Right lobe of liver (tissue), 6 donors: ENCODE data around the gene PINK1. TPM values are rescaled to one million over a fixed set of nuclear protein-coding genes. Genes with fewer than 3 reads are reported as not detected.
A peak's percentile ranks its signal among the peaks of the same experiment; 100 is the strongest.
"Not testable (repeated sequence)": the region's sequence is repeated elsewhere in the genome, so short reads cannot be mapped to it uniquely, and the experiment has no call there.

Experiments
- ATAC-seq, 4 donors: fragments of 200-7000 bp; cut with Tn5 transposase; one replicate each; pipeline ENCODE4 v1.9.1; 2020; ENCODE audit warnings: mild to moderate bottlenecking in 4 of 4, moderate library complexity in 4 of 4
- DNase-seq, 3 donors: peaks; one replicate each; pipeline ENCODE4 v3.0.0-alpha.2; 2020
- H3K27ac ChIP-seq, 3 donors: fragments of 200-600 bp; one replicate each; pipeline ENCODE4 v1.8.0; 2022
- H3K27me3 ChIP-seq, 2 donors: fragments of 200-600 bp; one replicate each; pipeline ENCODE4 v1.8.0; 2022
- H3K36me3 ChIP-seq, 4 donors: fragments of 200-600 bp; sonication (generic) in 1 of 4; one replicate each; pipeline versions ENCODE4 v1.5.1 to v1.8.0; 2017 to 2022; ENCODE audit warnings: control low read depth in 1 of 4
- H3K4me1 ChIP-seq, 4 donors: fragments of 200-600 bp; sonication (generic) in 1 of 4; one replicate each; pipeline versions ENCODE4 v1.5.1 to v1.8.0; 2017 to 2022; ENCODE audit warnings: control low read depth in 1 of 4
- H3K4me3 ChIP-seq, 3 donors: fragments of 200-600 bp; one replicate each; pipeline ENCODE4 v1.8.0; 2022
- H3K9me3 ChIP-seq, 4 donors: fragments of 200-600 bp; sonication (generic) in 1 of 4; one replicate each; pipeline versions ENCODE4 v1.5.1 to v1.8.0; 2017 to 2022; ENCODE audit warnings: control low read depth in 1 of 4
- CTCF ChIP-seq, 4 donors: fragments of 200-600 bp in 3 of 4; fragments of 450-650 bp in 1 of 4; IDR thresholded peaks; one replicate each; pipeline versions ENCODE4 v1.5.1 to v1.8.0; 2016 to 2022; ENCODE audit warnings: antibody characterized with exemption in 4 of 4, mild to moderate bottlenecking in 2 of 4
- POLR2A ChIP-seq: fragments of 450-650 bp; IDR thresholded peaks from one replicate; pipeline ENCODE4 v1.6.1; 2017; ENCODE audit warnings: antibody characterized with exemption, mild to moderate bottlenecking
- WGBS: methylation state at CpG from one replicate; pipeline ENCODE4 v1.1.6; 2018; ENCODE audit warnings: low coverage, low lambda C conversion rate; ENCODE audit not compliant: insufficient coverage; ENCODE audit errors: missing lambda C conversion rate; 5-methylcytosine and 5-hydroxymethylcytosine counted together
- intact Hi-C, 2 donors: fragments of 100-400 bp; cut with DNase I; formaldehyde crosslinking; loops; one replicate each; pipeline versions ENCODE4 v1.11.2 to v1.14.1; 2022
- total RNA-seq, 6 experiments: library from RNA; depleted of rRNA in 2 of 6; stranded (reverse); fragments of >200 nt in 2 of 6; fragmentation: NEBNext Ultra II Directional in 3 of 6; extraction: Animal tissue kit (Norgen Biotek cat#: 25700) in 3 of 6; gene quantifications; one replicate each; pipeline versions ENCODE4 v1.1.0 to v1.2.4, GENCODE V29; 2016 to 2023
- donor health status: DM: no; HTN: yes; CAD: no.
- donor health status: DM: no; HTN: no; CAD: no.
- donor health status: DM: no; HTN: no; CAD: no.
- donor health status: DM: no; HTN: yes; CAD: no.
- donor health status: DM: no; HTN: yes; CAD: no.

The PINK1 gene
- total RNA-seq, 6 experiments from 2014 or later = 67.3 to 94.1 (median 83.0) TPM

GRCh38 chr1:20672265-20672632 is 39.0 kb downstream of the PINK1 start:
- Histone ChIP-seq H3K36me3 (no peaks in the 10 kb centered on the region), H3K27me3 (no peaks in the 10 kb centered on the region), H3K27ac (no peak overlapping the region), H3K4me3 (no peak overlapping the region), H3K4me1 (no peaks in the 10 kb centered on the region), H3K9me3 (no peaks in the 10 kb centered on the region)
- no peak for TF ChIP-seq CTCF (IDR thresholded peaks at IDR 0.05)
- no peak for TF ChIP-seq POLR2A
- ATAC-seq = no peak
- intact Hi-C loops = no loop called here
- WGBS = 77% methylated on average over 4 of the region's 4 CpGs
- DNase-seq = no peak

DNA sequence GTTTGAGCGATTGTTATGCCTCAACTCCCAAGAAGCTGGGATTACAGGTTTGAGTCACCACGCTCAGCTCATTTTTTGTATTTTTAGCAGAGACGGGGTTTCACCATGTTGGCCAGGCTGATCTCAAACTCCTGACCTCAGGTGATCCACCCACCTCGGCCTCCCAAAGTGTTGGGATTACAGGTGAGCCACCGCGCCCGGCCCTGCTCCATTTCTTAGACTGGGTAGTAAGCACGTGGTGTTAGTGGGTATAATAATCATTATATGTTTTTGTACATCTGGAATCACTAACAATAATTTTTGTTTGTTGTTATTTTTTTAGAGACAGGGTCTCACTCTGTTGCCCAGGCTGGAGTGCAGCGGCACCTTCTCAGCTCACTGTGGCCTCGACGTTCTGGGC is 40.4 kb downstream of the PINK1 start:
- WGBS = 77% methylated on average over 10 of the region's 11 CpGs
- H3K27ac ChIP-seq, DNase-seq, H3K4me3 ChIP-seq, H3K9me3 ChIP-seq, H3K27me3 ChIP-seq, ATAC-seq, H3K4me1 ChIP-seq, H3K36me3 ChIP-seq, intact Hi-C loops: not testable (repeated sequence)

DNA sequence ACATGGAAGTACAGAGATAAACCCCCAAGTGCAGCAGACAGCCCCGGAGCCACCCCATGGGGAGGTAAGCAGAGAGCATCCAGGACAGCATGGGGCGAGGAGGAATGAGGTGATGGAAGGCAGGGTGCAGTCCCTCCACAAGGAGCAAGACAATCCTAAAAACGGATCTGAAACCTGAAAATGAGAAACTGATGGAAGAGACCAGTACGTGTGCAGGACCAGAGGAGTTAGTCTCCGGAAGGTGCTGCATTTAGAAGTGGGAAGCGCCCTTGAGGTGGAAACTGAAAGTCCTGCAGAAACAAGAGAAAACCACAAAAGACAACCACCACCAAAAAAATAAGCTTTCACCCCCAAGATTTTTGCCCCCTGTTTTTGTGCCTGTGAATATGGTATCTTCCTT is 45.3 kb downstream of the PINK1 start:
- intact Hi-C loops = no loop called here
- Histone ChIP-seq H3K27me3 (no peaks in the 10 kb centered on the region), H3K4me1 (peaks cover 0 to 2% (median 0%) of the 10 kb centered on the region in 4 donors), H3K9me3 (no peaks in the 10 kb centered on the region), H3K27ac (no peak overlapping the region), H3K36me3 (no peaks in the 10 kb centered on the region), H3K4me3 (no peak overlapping the region)
- no peak for DNase-seq
- 59% methylated on average over 6 of the region's 6 CpGs for WGBS
- no peak for TF ChIP-seq CTCF (IDR thresholded peaks at IDR 0.05)
- no peak for TF ChIP-seq POLR2A
- no peak for ATAC-seq

DNA sequence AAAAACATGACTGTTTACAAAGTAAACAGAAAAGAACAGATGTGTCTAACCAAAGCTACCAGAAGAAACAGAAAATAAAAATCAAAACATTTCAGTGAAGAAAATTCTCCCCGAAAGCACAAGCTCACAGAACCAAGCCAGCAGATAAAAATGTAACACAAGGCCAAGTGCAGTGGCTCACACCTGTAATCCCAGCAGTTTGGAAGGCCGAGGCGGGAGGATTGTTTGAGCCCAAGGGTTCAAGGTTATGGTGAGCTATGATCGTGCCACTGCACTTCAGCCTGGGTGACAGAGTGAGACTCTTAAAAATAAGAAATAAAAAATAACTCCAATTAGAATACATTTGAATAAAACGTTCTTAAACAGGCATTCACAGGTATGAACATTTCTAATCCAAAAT is 47.0 kb downstream of the PINK1 start:
- no peak overlapping the region for H3K27ac ChIP-seq
- no peak for TF ChIP-seq CTCF (IDR thresholded peaks at IDR 0.05)
- no peak for TF ChIP-seq POLR2A
- peaks cover 0 to 2% (median 0%) of the 10 kb centered on the region in 4 donors for H3K4me1 ChIP-seq
- WGBS = 20% methylated on average over 5 of the region's 5 CpGs
- intact Hi-C loops = no loop called here
- H3K9me3 ChIP-seq = no peaks in the 10 kb centered on the region
- ATAC-seq = peak in 1 of 4 donors; percentile 18
- no peaks in the 10 kb centered on the region for H3K27me3 ChIP-seq
- H3K36me3 ChIP-seq = no peaks in the 10 kb centered on the region
- H3K4me3 ChIP-seq = no peak overlapping the region
- peak in 1 of 3 donors; percentile 22 for DNase-seq

- 81% methylated on average over 9 of the region's 9 CpGs for WGBS
- ATAC-seq = no peak
- intact Hi-C loops = no loop called here
- Histone ChIP-seq H3K9me3 (no peaks in the 10 kb centered on the region), H3K4me1 (peaks cover 0 to 2% (median 0%) of the 10 kb centered on the region in 4 donors), H3K27me3 (no peaks in the 10 kb centered on the region), H3K36me3 (no peaks in the 10 kb centered on the region), H3K27ac (no peak overlapping the region), H3K4me3 (no peak overlapping the region)
- TF ChIP-seq CTCF (IDR thresholded peaks at IDR 0.05) (no peak), POLR2A (no peak)
- DNase-seq = no peak
Observed at GRCh38 chr1:20681999-20682398, 48.7 kb downstream of the PINK1 start.
